GM18517 (cell line): Measurements from ENCODE around the gene TMEM143.

ENCODE experiments used
- ATAC-seq: cut with Tn5 transposase; IDR thresholded peaks from one replicate; pipeline ENCODE4 v1.9.1; 2021; ENCODE audit warnings: mild to moderate bottlenecking, moderate library complexity; ENCODE audit not compliant: unreplicated experiment

TMEM143 gene

GRCh38 chr19:48361912-48362311, 1.8 kb downstream of the TMEM143 start:
- ATAC-seq, result no peak

- no peak for ATAC-seq
Observed at GRCh38 chr19:48359123-48359522, 4.6 kb downstream of the TMEM143 start.

GRCh38 chr19:48355365-48355954, 8.3 kb downstream of the TMEM143 start:
- no peak for ATAC-seq

GRCh38 chr19:48354332-48354992, 9.3 kb downstream of the TMEM143 start:
- no peak for ATAC-seq

GRCh38 chr19:48353677-48354076, 10.1 kb downstream of the TMEM143 start:
- ATAC-seq, result no peak

GRCh38 chr19:48351341-48351752, 12.4 kb downstream of the TMEM143 start:
- ATAC-seq, result no peak

GRCh38 chr19:48350856-48351255, 12.9 kb downstream of the TMEM143 start:
- ATAC-seq, result no peak

- ATAC-seq, result no peak
Observed at GRCh38 chr19:48348737-48349136, 15.0 kb downstream of the TMEM143 start.

- ATAC-seq, result no peak
Observed at GRCh38 chr19:48348045-48348444, 15.7 kb downstream of the TMEM143 start.

GRCh38 chr19:48346191-48346590, 17.5 kb downstream of the TMEM143 start:
- ATAC-seq, result no peak

GRCh38 chr19:48344892-48345291, 18.8 kb downstream of the TMEM143 start:
- ATAC-seq, result no peak

- no peak for ATAC-seq
Observed at GRCh38 chr19:48342841-48343540, 20.7 kb downstream of the TMEM143 start.

- ATAC-seq, result no peak
Observed at GRCh38 chr19:48342414-48342738, 21.4 kb downstream of the TMEM143 start.

GRCh38 chr19:48341515-48342413, 22.0 kb downstream of the TMEM143 start:
- ATAC-seq, result no peak

- ATAC-seq, result no peak
Observed at GRCh38 chr19:48340995-48341394, 22.7 kb downstream of the TMEM143 start.

GRCh38 chr19:48338802-48339503, 24.8 kb downstream of the TMEM143 start:
- ATAC-seq, result no peak

- ATAC-seq, result no peak
Observed at GRCh38 chr19:48338253-48338755, 25.4 kb downstream of the TMEM143 start.

- peak; percentile 37 for ATAC-seq
Observed at GRCh38 chr19:48333467-48334384, 30.0 kb downstream of the TMEM143 start.

- ATAC-seq, result peak; percentile 78
Observed at GRCh38 chr19:48332662-48333466, 30.9 kb downstream of the TMEM143 start.
